Lower lobe of right lung (tissue), 2 donors: ENCODE data around the gene IGF2. TPM values are rescaled to one million over a fixed set of nuclear protein-coding genes. Genes with fewer than 3 reads are reported as not detected.

Experiments
- ATAC-seq, 2 donors: fragments of 200-7000 bp; cut with Tn5 transposase; one replicate each; pipeline ENCODE4 v1.9.1; 2020 to 2022; ENCODE audit warnings: mild to moderate bottlenecking in 2 of 2, moderate library complexity in 2 of 2
- DNase-seq: peaks from one replicate; pipeline ENCODE4 v3.0.0-alpha.2; 2020
- H3K27ac ChIP-seq: fragments of 200-600 bp; one replicate; pipeline ENCODE4 v1.8.0; 2022
- H3K27me3 ChIP-seq: fragments of 200-600 bp; one replicate; pipeline ENCODE4 v1.8.0; 2022; ENCODE audit warnings: low read depth
- H3K36me3 ChIP-seq: fragments of 200-600 bp; one replicate; pipeline ENCODE4 v1.8.0; 2022; ENCODE audit warnings: mild to moderate bottlenecking
- H3K4me1 ChIP-seq: fragments of 200-600 bp; one replicate; pipeline ENCODE4 v1.8.0; 2022
- H3K4me3 ChIP-seq: fragments of 200-600 bp; one replicate; pipeline ENCODE4 v1.8.0; 2022; ENCODE audit warnings: mild to moderate bottlenecking
- H3K9me3 ChIP-seq: fragments of 200-600 bp; one replicate; pipeline ENCODE4 v1.8.0; 2022
- intact Hi-C: fragments of 100-400 bp; cut with DNase I; formaldehyde crosslinking; loops from one replicate; pipeline ENCODE4 v1.11.0; 2022
- total RNA-seq: library from RNA; stranded (reverse); fragmentation: NEBNext Ultra II Directional; extraction: Animal tissue kit (Norgen Biotek cat#: 25700); gene quantifications from one replicate; pipeline ENCODE4 v1.2.1, GENCODE V29; 2021
- TF ChIP-seq, protein P1 (sequence below): fragments of 200-600 bp; IDR thresholded peaks from one replicate; pipeline ENCODE4 v1.8.0; 2022; ENCODE audit warnings: antibody characterized with exemption, mild to moderate bottlenecking
- donor health status: DM: no; HTN: yes; CAD: no; lungs with severe emphysema.

Gene IGF2
- total RNA-seq, 1 donor from 2014 or later: 33.9 TPM

DNA sequence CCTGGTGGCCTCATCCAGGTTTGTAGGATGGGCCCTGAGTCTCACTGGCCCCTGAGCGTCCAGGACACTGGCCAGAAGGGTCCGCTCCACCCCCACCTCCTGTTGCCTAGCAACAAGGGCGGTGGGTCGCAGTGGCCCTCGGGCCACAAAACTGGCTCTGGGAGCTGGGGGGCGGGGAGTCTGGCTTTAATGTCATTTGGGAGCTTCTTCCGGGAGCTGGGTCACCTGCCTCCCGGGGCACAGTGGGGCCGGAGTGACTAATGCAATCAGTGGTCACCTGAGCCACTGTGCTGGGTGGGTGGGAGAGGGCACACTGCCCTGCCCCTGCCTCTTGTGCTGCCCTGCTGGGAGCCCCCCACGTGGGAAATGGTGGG lies 29.8 kb upstream of the IGF2 start:
- Histone ChIP-seq H3K36me3 (no peaks in the 10 kb centered on the region), H3K4me3 (no peak overlapping the region), H3K27ac (no peak overlapping the region), H3K4me1 (peaks cover 8% of the 10 kb centered on the region), H3K9me3 (no peaks in the 10 kb centered on the region), H3K27me3 (peaks cover 54% of the 10 kb centered on the region)
- TF ChIP-seq, protein P1, sequence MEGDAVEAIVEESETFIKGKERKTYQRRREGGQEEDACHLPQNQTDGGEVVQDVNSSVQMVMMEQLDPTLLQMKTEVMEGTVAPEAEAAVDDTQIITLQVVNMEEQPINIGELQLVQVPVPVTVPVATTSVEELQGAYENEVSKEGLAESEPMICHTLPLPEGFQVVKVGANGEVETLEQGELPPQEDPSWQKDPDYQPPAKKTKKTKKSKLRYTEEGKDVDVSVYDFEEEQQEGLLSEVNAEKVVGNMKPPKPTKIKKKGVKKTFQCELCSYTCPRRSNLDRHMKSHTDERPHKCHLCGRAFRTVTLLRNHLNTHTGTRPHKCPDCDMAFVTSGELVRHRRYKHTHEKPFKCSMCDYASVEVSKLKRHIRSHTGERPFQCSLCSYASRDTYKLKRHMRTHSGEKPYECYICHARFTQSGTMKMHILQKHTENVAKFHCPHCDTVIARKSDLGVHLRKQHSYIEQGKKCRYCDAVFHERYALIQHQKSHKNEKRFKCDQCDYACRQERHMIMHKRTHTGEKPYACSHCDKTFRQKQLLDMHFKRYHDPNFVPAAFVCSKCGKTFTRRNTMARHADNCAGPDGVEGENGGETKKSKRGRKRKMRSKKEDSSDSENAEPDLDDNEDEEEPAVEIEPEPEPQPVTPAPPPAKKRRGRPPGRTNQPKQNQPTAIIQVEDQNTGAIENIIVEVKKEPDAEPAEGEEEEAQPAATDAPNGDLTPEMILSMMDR: no peak
- intact Hi-C loops: no loop called here
- ATAC-seq (no peak), DNase-seq (no peak)

DNA sequence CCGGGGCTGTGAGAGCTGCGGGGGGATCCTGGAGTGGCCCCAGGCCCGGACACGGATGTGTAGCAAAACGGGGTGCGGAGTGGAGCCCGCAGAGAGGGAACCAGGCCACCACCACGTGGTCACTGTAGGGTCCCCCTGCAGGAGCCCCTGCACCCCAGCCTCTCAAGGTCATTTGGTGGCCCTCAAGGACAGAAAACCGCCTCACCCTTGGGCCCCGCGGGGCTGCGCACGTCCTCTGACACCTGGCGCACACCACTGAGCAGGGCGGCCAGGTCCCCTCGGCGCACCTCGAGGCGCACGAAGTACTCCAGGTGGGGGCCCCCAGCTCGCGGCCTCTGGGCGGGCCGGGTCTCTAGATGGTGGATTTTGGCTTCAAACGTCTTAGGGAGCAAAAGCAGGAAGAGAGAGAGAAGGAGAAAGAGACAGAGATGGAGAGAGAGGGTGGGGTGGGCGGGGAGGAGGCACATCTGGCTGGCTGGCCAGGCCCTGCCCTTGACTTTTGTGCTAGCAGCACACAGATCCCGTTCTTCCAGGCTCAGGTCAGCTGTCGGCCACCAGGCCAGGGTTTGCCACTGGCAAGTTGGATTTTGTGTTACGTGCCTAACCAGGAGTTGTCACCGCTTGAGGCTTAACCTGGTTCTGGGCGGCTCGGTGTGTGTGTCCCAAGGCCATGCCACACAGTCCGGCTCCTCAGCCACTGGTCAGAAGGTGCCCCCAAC lies 29.3 kb upstream of the IGF2 start:
- H3K27me3 ChIP-seq: peaks cover 54% of the 10 kb centered on the region
- TF ChIP-seq, protein P1: no peak
- H3K27ac ChIP-seq: no peak overlapping the region
- H3K9me3 ChIP-seq: no peaks in the 10 kb centered on the region
- H3K36me3 ChIP-seq: no peaks in the 10 kb centered on the region
- ATAC-seq (no peak), DNase-seq (no peak)
- H3K4me1 ChIP-seq: peaks cover 8% of the 10 kb centered on the region
- no peak overlapping the region for H3K4me3 ChIP-seq
- intact Hi-C loops: no loop called here

DNA sequence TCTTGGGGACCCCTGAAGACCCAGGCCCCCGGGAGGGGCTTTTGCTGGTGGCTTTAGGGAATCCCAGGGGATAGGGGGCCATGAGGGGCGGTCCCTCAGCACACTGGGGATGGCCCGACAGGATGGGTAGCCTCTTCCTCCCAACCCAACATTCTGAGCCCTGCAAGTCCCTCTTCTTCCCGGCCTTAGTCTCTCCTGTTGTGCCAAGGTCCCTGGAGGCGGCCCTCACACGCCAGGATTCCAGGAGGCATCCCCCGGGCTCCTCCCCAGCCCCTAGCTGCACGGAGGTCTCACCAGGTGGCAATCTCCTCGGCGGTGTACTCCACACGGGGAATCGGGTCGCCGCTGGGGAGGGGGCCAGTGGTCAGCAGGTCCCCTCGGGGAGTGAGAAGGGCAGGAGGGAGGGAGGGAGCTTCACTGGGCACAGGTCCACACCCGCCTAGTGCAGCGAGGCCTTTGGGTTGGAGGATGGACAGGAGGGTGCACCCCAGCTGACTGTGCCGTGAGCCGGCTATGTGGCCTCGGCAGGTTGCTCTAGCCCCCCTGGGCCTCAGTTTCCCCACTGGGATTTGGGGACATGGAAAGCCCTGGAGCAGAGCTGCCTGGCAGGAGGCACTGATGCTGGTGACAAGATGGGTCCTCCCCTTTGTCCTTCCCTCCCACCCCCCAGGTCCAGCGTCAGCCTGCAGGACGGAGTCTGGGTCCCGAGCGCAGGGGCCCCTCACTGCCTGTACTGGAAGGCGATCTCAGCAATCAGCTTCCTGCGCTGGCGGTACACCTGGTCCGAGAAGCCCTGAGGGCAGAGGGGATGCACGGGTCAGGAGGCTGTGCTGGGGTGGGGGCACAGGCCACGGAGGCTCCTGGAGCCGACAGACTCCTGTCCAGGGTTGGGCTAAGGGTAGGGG lies 28.2 kb upstream of the IGF2 start:
- H3K27me3 ChIP-seq: peaks cover 63% of the 10 kb centered on the region
- intact Hi-C loops: no loop called here
- TF ChIP-seq, protein P1: no peak
- no peaks in the 10 kb centered on the region for H3K9me3 ChIP-seq
- ATAC-seq (no peak), DNase-seq (no peak)
- no peaks in the 10 kb centered on the region for H3K36me3 ChIP-seq
- no peak overlapping the region for H3K27ac ChIP-seq
- peaks cover 8% of the 10 kb centered on the region for H3K4me1 ChIP-seq
- H3K4me3 ChIP-seq: no peak overlapping the region

- Histone ChIP-seq H3K27me3 (peaks cover 67% of the 10 kb centered on the region), H3K9me3 (no peaks in the 10 kb centered on the region), H3K4me1 (peaks cover 8% of the 10 kb centered on the region), H3K4me3 (peak overlapping the region; percentile 32), H3K36me3 (no peaks in the 10 kb centered on the region), H3K27ac (no peak overlapping the region)
- TF ChIP-seq, protein P1: peak; percentile 67
- DNase-seq (peak; percentile 66), ATAC-seq (peak; percentile 38 to 61)
- intact Hi-C loops: no loop called here
Observed at GRCh38 chr11:2166091-2166851, 27.1 kb upstream of the IGF2 start.

GRCh38 chr11:2165571-2165970 lies 26.4 kb upstream of the IGF2 start:
- H3K4me3 ChIP-seq: no peak overlapping the region
- TF ChIP-seq, protein P1: no peak
- peaks cover 8% of the 10 kb centered on the region for H3K4me1 ChIP-seq
- no peak overlapping the region for H3K27ac ChIP-seq
- no peaks in the 10 kb centered on the region for H3K36me3 ChIP-seq
- ATAC-seq (no peak), DNase-seq (no peak)
- H3K9me3 ChIP-seq: no peaks in the 10 kb centered on the region
- H3K27me3 ChIP-seq: peaks cover 73% of the 10 kb centered on the region
- intact Hi-C loops: no loop called here
